SK-N-SH treated with all-trans-retinoic acid at 6 μM for 48 hours (cell line): ENCODE measurements around the gene TMEM156.
A peak's percentile ranks its signal among the peaks of the same experiment; 100 is the strongest.

ENCODE experiments used
- ATAC-seq: fragments of 200-7000 bp; cut with Tn5 transposase; 3 replicates; pipeline ENCODE4 v1.9.1; 2020; ENCODE audit warnings: mild to moderate bottlenecking, moderate library complexity
- ARNTL ChIP-seq: fragments of 450-650 bp; formaldehyde crosslinking; IDR thresholded peaks from 2 replicates; pipeline ENCODE4 v1.5.0; 2020; ENCODE audit warnings: low read depth, mild to moderate bottlenecking, moderate library complexity, borderline replicate concordance
- BACH2 ChIP-seq: fragments of 250-450 bp; sonication (Bioruptor Pico); IDR thresholded peaks from 2 replicates; pipeline ENCODE4 v1.9.0; 2021; ENCODE audit warnings: mild to moderate bottlenecking, borderline replicate concordance
- CSDC2 ChIP-seq: fragments of 250-450 bp; sonication (Bioruptor Pico); IDR thresholded peaks from 2 replicates; pipeline ENCODE4 v1.5.0; 2020; ENCODE audit warnings: mild to moderate bottlenecking, moderate library complexity
- CSRNP3 ChIP-seq: fragments of 250-450 bp; sonication (Bioruptor Pico); IDR thresholded peaks from 2 replicates; pipeline ENCODE4 v1.5.1; 2021; ENCODE audit warnings: mild to moderate bottlenecking, moderate library complexity
- ESRRG ChIP-seq: fragments of 250-450 bp; sonication (Bioruptor Pico); IDR thresholded peaks from 2 replicates; pipeline ENCODE4 v1.6.1; 2021; ENCODE audit warnings: mild to moderate bottlenecking
- GLIS3 ChIP-seq: fragments of 250-450 bp; sonication (Bioruptor Pico); IDR thresholded peaks from 2 replicates; pipeline ENCODE4 v1.5.0; 2020; ENCODE audit warnings: mild to moderate bottlenecking, moderate library complexity
- ISL1 ChIP-seq: fragments of 250-450 bp; sonication (Bioruptor Pico); IDR thresholded peaks from 2 replicates; pipeline ENCODE4 v2.1.2; 2022; ENCODE audit warnings: mild to moderate bottlenecking, moderate library complexity
- OSR1 ChIP-seq: fragments of 250-450 bp; sonication (Bioruptor Pico); IDR thresholded peaks from 2 replicates; pipeline ENCODE4 v1.8.0; 2022; ENCODE audit warnings: moderate library complexity, mild to moderate bottlenecking, inconsistent platforms
- PATZ1 ChIP-seq: fragments of 250-450 bp; sonication (Bioruptor Pico); IDR thresholded peaks from 2 replicates; pipeline ENCODE4 v1.8.0; 2020; ENCODE audit warnings: mild to moderate bottlenecking, moderate library complexity, borderline replicate concordance
- POU6F1 ChIP-seq: fragments of 250-450 bp; sonication (Bioruptor Pico); IDR thresholded peaks from 2 replicates; pipeline ENCODE4 v1.8.0; 2021; ENCODE audit warnings: low read depth, mild to moderate bottlenecking, moderate library complexity, borderline replicate concordance
- PPARA ChIP-seq: fragments of 250-450 bp; sonication (Bioruptor Pico); IDR thresholded peaks from 2 replicates; pipeline ENCODE4 v1.5.0; 2020; ENCODE audit warnings: mild to moderate bottlenecking, borderline replicate concordance
- RARB ChIP-seq: fragments of 250-450 bp; sonication (Bioruptor Pico); IDR thresholded peaks from 2 replicates; pipeline ENCODE4 v1.8.0; 2021; ENCODE audit warnings: mild to moderate bottlenecking, moderate library complexity
- SNAI2 ChIP-seq: fragments of 250-450 bp; sonication (Bioruptor Pico); IDR thresholded peaks from 2 replicates; pipeline ENCODE4 v1.5.0; 2020; ENCODE audit warnings: mild to moderate bottlenecking, moderate library complexity
- TCF4 ChIP-seq: fragments of 250-450 bp; sonication (Bioruptor Pico); IDR thresholded peaks from 2 replicates; pipeline ENCODE4 v1.8.0; 2021; ENCODE audit warnings: mild to moderate bottlenecking, moderate library complexity, borderline replicate concordance
- TOX ChIP-seq: fragments of 250-450 bp; sonication (Bioruptor Pico); IDR thresholded peaks from 2 replicates; pipeline ENCODE4 v1.8.0; 2021; ENCODE audit warnings: mild to moderate bottlenecking, moderate library complexity, borderline replicate concordance
- TSHZ2 ChIP-seq: fragments of 250-450 bp; sonication (Bioruptor Pico); IDR thresholded peaks from 2 replicates; pipeline ENCODE4 v1.5.0; 2020; ENCODE audit warnings: mild to moderate bottlenecking, moderate library complexity
- ZC3H10 ChIP-seq: fragments of 250-450 bp; sonication (Bioruptor Pico); IDR thresholded peaks from 2 replicates; pipeline ENCODE4 v1.5.1; 2021; ENCODE audit warnings: mild to moderate bottlenecking, moderate library complexity
- ZFP3 ChIP-seq: fragments of 250-450 bp; sonication (Bioruptor Pico); IDR thresholded peaks from 2 replicates; pipeline ENCODE4 v1.5.0; 2020; ENCODE audit warnings: mild to moderate bottlenecking, moderate library complexity
- ZFP30 ChIP-seq: fragments of 450-650 bp; formaldehyde crosslinking; IDR thresholded peaks from 2 replicates; pipeline ENCODE4 v1.5.0; 2022; ENCODE audit warnings: mild to moderate bottlenecking, moderate library complexity
- ZNF565 ChIP-seq: fragments of 450-650 bp; formaldehyde crosslinking; conservative IDR thresholded peaks from 2 replicates; pipeline ENCODE4 v1.5.0; 2020; ENCODE audit warnings: low read depth, mild to moderate bottlenecking, moderate library complexity
- ZNF70 ChIP-seq: fragments of 450-650 bp; formaldehyde crosslinking; IDR thresholded peaks from 2 replicates; pipeline ENCODE4 v1.5.0; 2020; ENCODE audit warnings: mild to moderate bottlenecking, moderate library complexity
- ZNF8 ChIP-seq: fragments of 450-650 bp; formaldehyde crosslinking; IDR thresholded peaks from 2 replicates; pipeline ENCODE4 v1.5.0; 2020; ENCODE audit warnings: mild to moderate bottlenecking, moderate library complexity

Gene TMEM156

GRCh38 chr4:38926896-38927295, 105.3 kb downstream of the TMEM156 start:
- no peak for ATAC-seq
- TF ChIP-seq CSDC2 (CRISPR knock-in tag), result no peak
- TF ChIP-seq CSRNP3, result no peak
- TF ChIP-seq RARB (CRISPR knock-in tag), result no peak
- TF ChIP-seq PPARA (CRISPR knock-in tag), result no peak
- TF ChIP-seq TCF4 (CRISPR knock-in tag), result no peak
- no peak for TF ChIP-seq ZNF8
- no peak for TF ChIP-seq ZFP3 (CRISPR knock-in tag)
- no peak for TF ChIP-seq PATZ1 (CRISPR knock-in tag)
- no peak for TF ChIP-seq TOX (CRISPR knock-in tag)
- no peak for TF ChIP-seq SNAI2 (CRISPR knock-in tag)
- TF ChIP-seq GLIS3 (CRISPR knock-in tag), result no peak
- no peak for TF ChIP-seq ARNTL (CRISPR knock-in tag)
- no peak for TF ChIP-seq POU6F1 (CRISPR knock-in tag)
- no peak for TF ChIP-seq ESRRG (CRISPR knock-in tag)
- TF ChIP-seq ZNF565, result no peak
- no peak for TF ChIP-seq ZNF70 (CRISPR knock-in tag)
- TF ChIP-seq BACH2 (CRISPR knock-in tag), result no peak
- no peak for TF ChIP-seq ISL1 (CRISPR knock-in tag)
- TF ChIP-seq OSR1 (CRISPR knock-in tag), result no peak

GRCh38 chr4:38925492-38926413, 106.5 kb downstream of the TMEM156 start:
- ATAC-seq, result no peak; the same call in 2 of the 3 replicates

GRCh38 chr4:38924353-38924752, 107.9 kb downstream of the TMEM156 start:
- no peak for ATAC-seq
- TF ChIP-seq BACH2 (CRISPR knock-in tag) (no peak), TOX (CRISPR knock-in tag) (no peak), CSDC2 (CRISPR knock-in tag) (no peak), TCF4 (CRISPR knock-in tag) (no peak), TSHZ2 (CRISPR knock-in tag) (no peak), ARNTL (CRISPR knock-in tag) (no peak), ISL1 (CRISPR knock-in tag) (no peak), SNAI2 (CRISPR knock-in tag) (no peak), ESRRG (CRISPR knock-in tag) (no peak), CSRNP3 (no peak), PPARA (CRISPR knock-in tag) (no peak), ZC3H10 (CRISPR knock-in tag) (no peak), OSR1 (CRISPR knock-in tag) (no peak)

More at GRCh38 chr4:38925492-38926413, 106.5 kb downstream of the TMEM156 start:
- TF ChIP-seq ESRRG (CRISPR knock-in tag) (no peak), ZNF70 (CRISPR knock-in tag) (no peak), TOX (CRISPR knock-in tag) (no peak), ZFP30 (CRISPR knock-in tag) (no peak), ISL1 (CRISPR knock-in tag) (no peak), ZFP3 (CRISPR knock-in tag) (no peak), TCF4 (CRISPR knock-in tag) (peak; percentile 43; the same call in 1 of the 2 replicates)
